GM18867 (cell line): ENCODE results near the gene PRKN.

Source experiments
- ATAC-seq: cut with Tn5 transposase; IDR thresholded peaks from one replicate; pipeline ENCODE4 v1.9.1; 2021; ENCODE audit warnings: mild to moderate bottlenecking, moderate library complexity; ENCODE audit not compliant: unreplicated experiment

Gene PRKN

DNA sequence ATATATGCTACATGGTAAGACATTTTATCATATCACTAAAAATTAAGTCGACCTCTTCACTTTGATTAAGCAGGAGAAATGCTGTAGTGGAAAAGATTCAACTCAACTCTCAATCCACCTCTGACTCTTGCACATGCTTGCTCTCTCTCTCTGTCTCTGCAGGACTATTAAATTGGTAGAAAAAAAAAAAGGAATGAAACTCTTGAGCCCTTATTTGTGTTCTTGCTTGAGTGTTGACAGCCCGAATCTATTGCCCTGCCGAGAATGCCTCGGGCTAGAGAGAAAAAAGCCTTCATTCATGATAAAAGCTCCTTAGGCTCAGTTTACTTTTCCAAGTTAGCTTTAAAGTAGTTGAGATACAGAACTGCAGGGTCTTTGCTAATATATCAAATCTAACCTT is 722.2 kb downstream of the PRKN start:
- no peak for ATAC-seq

GRCh38 chr6:161996783-161997182 is 730.8 kb downstream of the PRKN start:
- no peak for ATAC-seq

- no peak for ATAC-seq
Observed at GRCh38 chr6:161985876-161986423, 741.6 kb downstream of the PRKN start.

- ATAC-seq: no peak
Observed at GRCh38 chr6:161984713-161985112, 742.9 kb downstream of the PRKN start.

GRCh38 chr6:161976553-161976952 is 751.0 kb downstream of the PRKN start:
- ATAC-seq: no peak

GRCh38 chr6:161973064-161973463 is 754.5 kb downstream of the PRKN start:
- no peak for ATAC-seq

DNA sequence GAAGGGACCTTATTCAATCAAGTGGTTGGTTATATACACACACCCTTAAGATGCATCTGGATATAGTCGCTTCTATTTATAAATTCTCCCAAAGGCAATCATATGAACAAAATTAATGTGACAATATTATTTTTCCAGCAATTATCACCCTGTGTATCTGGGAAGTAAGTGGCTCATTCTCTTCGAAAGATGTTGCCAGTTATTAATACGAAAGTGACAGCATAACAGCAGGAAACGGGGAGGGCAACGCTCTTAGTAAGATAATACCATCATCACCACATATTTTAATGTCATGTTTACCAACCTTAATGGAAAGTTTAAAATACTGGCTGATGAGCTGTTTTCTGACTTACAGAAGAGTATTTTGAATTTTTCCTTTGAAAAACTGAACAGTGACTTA is 756.5 kb downstream of the PRKN start:
- no peak for ATAC-seq

- ATAC-seq: no peak
Observed at GRCh38 chr6:161963634-161964234, 763.8 kb downstream of the PRKN start.

DNA sequence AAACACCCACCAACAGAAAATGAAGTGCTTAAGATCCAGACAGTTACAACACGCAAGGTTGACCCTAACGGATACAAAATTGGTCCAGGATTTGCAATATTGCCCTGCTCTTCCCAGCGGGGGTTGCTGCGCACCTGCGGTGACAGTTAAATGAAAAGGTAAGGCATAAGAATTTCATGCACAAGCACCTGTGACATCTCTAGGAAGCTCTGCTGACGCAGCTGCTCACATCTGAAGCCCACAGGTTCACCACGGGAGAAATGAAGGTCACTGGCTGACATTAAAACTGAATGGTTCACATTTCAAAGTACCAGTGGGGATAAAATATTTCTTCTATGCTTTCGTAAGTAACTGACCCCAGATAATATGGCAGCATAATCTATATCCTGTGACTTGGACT is 764.4 kb downstream of the PRKN start:
- ATAC-seq: no peak

DNA sequence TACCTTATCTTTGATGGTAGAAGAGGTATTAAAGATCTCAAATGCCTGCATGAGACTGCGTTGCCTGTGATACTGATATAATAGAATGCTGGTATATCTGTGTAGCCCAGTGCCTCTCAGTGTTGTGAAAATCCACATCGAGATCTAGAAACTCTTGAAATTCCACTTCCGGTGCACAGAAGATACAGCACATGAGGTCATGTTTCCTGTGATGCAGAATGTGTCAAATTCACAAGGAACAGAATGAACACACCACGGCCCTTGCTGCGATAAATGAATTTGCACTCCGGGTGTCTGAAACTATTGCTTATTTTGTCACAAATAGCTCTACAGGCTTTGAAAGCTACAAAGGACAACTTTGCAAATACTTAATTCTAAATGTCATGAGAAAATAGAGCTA is 765.8 kb downstream of the PRKN start:
- no peak for ATAC-seq

- ATAC-seq: no peak
Observed at GRCh38 chr6:161961046-161961445, 766.5 kb downstream of the PRKN start.

DNA sequence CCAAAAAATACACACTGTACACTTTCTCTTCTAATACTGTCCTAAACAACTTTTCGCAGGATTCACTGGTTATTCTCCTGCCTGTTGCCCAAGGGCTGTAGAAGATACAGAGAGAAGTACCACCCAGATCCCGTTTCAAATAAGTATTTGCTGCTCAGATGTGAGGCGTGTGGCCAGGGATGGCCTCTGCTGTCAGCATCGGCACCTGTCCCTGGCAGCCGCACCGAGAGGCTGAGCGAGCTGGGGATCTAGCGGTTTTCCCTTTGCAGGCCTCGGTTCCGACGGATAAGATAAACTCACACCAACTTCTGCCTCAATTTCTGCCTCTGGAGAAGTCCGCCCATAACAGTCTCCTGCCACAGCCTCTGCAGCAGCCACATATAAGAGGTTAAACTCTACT is 768.5 kb downstream of the PRKN start:
- no peak for ATAC-seq

GRCh38 chr6:161956082-161956481 is 771.5 kb downstream of the PRKN start:
- ATAC-seq: no peak

DNA sequence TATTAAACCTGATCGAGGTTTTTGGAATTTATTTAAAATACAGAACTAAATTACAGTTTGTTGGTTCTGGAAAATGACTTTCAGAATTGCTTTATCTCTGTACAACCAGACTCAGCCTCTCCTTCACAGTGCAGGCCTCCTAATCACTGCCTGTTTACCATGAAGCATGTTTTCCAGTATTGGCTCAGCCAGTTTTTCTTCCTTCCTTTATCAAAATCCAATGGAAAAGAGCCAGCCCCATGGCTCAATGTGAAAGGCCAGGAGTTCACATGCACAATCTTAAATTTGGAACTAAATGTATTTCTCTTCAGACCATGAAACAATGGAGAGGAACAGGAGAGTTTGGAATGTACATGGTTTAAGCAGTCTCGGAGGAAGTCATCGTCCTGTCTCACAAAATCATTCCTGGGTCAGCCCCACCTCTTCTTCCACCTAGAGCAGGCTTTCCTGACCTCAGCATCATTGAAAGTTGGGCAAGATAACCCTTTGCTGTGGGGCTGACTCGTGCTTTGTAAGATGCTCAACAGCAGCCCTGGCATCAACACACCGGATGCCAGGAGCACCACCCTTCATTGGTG is 772.8 kb downstream of the PRKN start:
- no peak for ATAC-seq

DNA sequence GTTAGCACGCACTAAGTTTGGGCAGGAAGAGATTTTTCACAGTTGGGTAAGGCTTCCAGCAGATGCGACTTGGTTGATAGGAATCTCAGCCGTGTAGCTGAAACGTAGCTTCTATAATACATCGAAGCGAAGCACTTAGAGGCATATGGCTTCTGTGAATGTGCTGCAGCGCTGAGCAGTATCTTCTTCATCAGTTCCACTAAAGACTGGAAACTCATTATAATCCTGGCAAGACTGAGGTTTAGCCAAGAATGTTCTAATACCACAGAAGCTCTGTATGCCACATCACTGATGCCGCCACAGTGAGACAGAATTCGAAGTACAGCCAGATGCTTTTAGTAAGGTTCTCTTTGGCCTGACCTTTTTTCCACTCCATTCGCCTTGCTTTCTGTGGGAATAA is 773.5 kb downstream of the PRKN start:
- ATAC-seq: no peak

GRCh38 chr6:161951126-161951525 is 776.4 kb downstream of the PRKN start:
- no peak for ATAC-seq

- ATAC-seq: no peak
Observed at GRCh38 chr6:161949531-161949930, 778.0 kb downstream of the PRKN start.

DNA sequence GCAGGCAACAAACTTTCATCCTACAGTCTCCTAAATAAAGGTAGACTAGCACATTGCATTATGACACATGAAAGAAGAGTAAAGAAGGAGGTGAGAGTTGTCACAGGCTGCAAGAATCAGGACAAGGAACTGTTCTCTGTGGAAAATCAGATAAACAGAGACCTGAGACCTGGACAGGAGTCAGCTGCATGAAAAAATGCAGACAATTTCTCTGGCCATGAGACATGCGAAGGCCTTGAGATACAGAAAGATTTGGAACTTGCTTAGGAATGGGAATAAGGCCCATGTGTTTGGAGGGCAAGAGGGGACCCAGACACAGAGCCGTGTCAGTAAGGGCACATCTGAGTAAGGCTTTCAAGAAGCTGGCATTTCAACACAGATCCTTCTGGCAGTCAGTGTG is 779.1 kb downstream of the PRKN start:
- ATAC-seq: no peak

DNA sequence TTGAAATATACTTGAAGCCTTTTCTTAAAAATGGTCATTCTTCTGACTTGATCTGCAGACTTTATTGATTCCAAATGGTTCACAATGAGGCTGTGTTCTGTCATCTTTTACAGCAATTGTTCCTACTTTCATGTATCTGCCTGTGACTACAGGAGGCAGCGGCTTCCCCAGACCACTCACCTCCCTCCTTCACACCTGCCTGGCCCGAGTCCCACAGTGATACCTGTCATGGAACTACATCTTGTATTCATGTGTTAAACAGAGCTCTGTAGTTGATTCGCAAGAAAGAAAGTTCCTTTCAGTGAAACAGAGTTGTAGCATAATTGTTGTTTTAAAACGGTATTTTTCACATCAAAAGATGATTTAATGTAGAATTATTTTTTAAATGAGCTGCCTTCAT is 780.2 kb downstream of the PRKN start:
- no peak for ATAC-seq

GRCh38 chr6:161946461-161946860 is 781.1 kb downstream of the PRKN start:
- ATAC-seq: no peak

GRCh38 chr6:161943561-161943960 is 784.0 kb downstream of the PRKN start:
- ATAC-seq: no peak

DNA sequence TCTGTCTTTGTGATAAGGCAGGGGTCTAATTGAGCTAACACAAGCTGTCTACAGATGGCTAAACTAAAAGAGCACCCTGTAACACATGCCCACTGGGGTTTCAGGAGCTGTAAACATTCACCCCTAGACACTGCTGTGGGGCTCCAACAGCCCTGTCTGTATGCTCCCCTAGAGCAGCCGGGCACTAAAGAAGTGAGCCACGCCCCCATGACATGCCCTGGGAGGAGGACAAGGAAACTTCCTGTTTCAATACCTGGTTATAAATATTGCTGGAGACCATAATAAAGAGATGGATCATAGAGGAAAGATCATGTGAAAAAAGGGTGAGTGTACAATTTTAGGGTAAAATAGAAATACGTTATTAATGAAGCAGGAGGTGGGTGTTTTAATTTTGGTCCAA is 786.0 kb downstream of the PRKN start:
- no peak for ATAC-seq

DNA sequence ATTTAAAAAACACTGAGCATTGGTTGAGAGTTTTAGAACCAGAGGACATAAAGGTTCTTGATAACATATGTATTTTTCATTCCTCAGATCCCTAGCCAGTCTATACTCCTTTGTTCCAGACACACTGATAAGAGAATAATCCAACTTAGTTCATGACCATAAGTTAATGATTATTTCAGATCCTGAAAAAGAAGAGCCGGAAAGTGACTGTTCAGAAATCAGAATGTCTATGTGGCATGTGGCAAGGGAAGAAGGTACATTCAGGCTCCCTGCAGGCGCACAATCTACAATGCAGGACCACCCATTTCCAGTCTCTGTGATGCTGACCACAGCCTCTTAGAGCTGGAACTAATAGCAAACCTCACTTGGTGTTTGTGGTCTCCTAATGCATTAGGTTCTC is 787.0 kb downstream of the PRKN start:
- no peak for ATAC-seq
